Stimulated activated CD8-positive, alpha-beta memory T cell treated with anti-CD3 and anti-CD28 coated beads, Interleukin-4, amount 100 ng/mL, for 4 hours (primary cell): Measurements from ENCODE around the gene ENTPD2.
"Not testable (repeated sequence)": the region's sequence is repeated elsewhere in the genome, so short reads cannot be mapped to it uniquely, and the experiment has no call there.

Experiments used
- DNase-seq, 2 donors: peaks; one replicate each; pipeline ENCODE4 v3.0.0-alpha.2; 2020; ENCODE audit warnings: low read depth in 2 of 2, low spot score in 1 of 2

ENTPD2 gene

DNA sequence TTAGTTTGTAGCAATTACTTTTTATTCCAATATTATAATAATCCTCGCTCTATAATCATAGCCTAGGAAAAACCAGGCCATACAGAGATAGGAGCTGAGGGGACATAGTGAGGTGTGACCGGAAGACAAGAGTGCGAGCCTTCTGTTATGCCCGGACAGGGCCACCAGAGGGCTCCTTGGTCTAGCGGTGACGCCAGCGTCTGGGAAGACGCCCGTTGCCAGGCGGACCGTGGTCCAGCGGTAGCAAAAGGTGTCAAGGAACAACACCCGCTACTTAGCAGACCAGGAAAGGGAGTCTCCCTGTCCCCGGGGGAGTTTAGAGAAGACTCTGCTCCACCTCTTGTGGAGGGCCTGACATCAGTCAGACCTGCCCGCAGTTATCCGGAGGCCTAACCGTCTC is 49.6 kb downstream of the ENTPD2 start:
- DNase-seq, result not testable (repeated sequence)

DNA sequence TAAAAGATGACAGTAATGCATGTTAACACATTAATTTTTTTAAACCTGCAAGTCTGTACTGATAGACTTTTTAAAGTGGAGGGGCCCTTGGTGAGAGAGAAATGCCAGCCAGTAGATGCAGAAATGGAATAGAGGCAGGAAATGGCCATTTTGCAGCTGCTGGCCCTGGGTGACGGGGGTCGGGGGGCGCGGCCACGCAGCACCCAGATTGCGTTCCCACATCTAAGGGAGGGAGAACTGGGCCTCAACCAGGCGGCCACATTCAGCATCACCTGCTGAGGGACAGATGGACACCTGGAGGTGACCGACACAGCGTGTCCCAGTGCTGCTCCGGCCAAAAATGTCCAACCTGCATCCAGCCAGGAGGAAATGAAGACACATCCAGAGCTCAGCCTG is 51.2 kb downstream of the ENTPD2 start:
- DNase-seq, result no peak

GRCh38 chr9:137001857-137002645 is 51.8 kb downstream of the ENTPD2 start:
- DNase-seq, result no peak

- DNase-seq, result no peak
Observed at GRCh38 chr9:137000177-137000930, 53.5 kb downstream of the ENTPD2 start.
